Neural progenitor cell (in vitro differentiated cells): ENCODE data around the gene OR2A1.
"Not testable (repeated sequence)": the region's sequence is repeated elsewhere in the genome, so short reads cannot be mapped to it uniquely, and the experiment has no call there.

Experiments used
- CTCF ChIP-seq: fragments of 200-600 bp; sonication (generic); IDR thresholded peaks from 2 replicates; pipeline ENCODE4 v1.5.1; 2017; ENCODE audit warnings: antibody characterized with exemption, mild to moderate bottlenecking
- EZH2 ChIP-seq: fragments of 200-600 bp; sonication (generic); IDR thresholded peaks from 2 replicates; pipeline ENCODE4 v1.6.1; 2017; ENCODE audit warnings: antibody characterized with exemption, mild to moderate bottlenecking, moderate library complexity
- EZH2phosphoT487 ChIP-seq: fragments of 200-600 bp; sonication (generic); IDR thresholded peaks from 2 replicates; pipeline ENCODE4 v1.6.1; 2017; ENCODE audit warnings: antibody characterized with exemption

DNA sequence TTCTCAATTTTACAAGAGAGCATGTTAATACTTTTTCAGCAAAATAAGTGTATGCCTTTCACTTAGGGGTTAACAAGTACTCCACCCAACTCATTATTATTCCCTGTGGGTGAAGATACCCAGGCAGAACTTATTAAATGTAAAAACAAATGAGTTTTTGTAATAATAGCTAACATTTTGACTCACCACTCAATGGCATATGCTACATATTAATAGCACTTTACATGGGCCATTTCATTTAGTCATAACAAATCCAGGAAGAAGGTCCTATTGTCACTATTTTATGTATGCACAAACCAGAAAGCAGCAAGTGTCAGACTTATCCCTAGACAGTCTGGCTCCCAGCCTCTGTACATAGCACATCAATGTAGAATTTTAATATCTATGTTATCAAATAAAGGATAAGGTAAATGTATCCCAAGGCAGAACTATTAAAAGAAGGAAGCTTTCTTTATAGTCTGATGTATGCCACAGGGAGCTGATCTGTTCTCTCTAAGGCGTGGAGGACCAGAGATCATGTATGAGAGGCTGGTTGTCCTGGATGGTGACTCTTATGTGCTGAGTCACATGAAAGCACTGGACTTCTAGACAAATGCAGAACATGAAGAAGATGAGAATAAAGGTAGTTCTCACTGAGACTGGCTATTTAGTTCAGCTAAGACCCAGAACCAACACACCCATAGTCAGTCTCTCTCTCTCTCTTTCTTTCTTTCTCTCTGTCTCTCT is 9.5 kb upstream of the OR2A1 start:
- TF ChIP-seq CTCF, EZH2phosphoT487, EZH2: not testable (repeated sequence)
